Colonic mucosa (tissue), 4 donors: Measurements from ENCODE around the gene ACOX1. TPM values are rescaled to one million over a fixed set of nuclear protein-coding genes. Genes with fewer than 3 reads are reported as not detected.

Experiments
- DNase-seq: peaks from one replicate; pipeline ENCODE4 v3.0.0-alpha.2; 2020
- H3K27ac ChIP-seq: fragments of 200-600 bp; one replicate; pipeline ENCODE4 v1.8.0; 2021
- H3K27me3 ChIP-seq: fragments of 200-600 bp; one replicate; pipeline ENCODE4 v1.8.0; 2021
- H3K36me3 ChIP-seq: fragments of 200-600 bp; one replicate; pipeline ENCODE4 v1.8.0; 2021
- H3K4me1 ChIP-seq: fragments of 200-600 bp; one replicate; pipeline ENCODE4 v1.8.0; 2021; ENCODE audit warnings: mild to moderate bottlenecking
- H3K4me3 ChIP-seq: fragments of 200-600 bp; one replicate; pipeline ENCODE4 v1.8.0; 2021
- H3K9ac ChIP-seq, 2 donors: one replicate each; pipeline ENCODE4 v1.7.0; 2013; ENCODE audit warnings: control low read depth in 2 of 2, low read depth in 2 of 2, low read length in 2 of 2
- H3K9me3 ChIP-seq: fragments of 200-600 bp; one replicate; pipeline ENCODE4 v1.8.0; 2021
- CTCF ChIP-seq: fragments of 200-600 bp; IDR thresholded peaks from one replicate; pipeline ENCODE4 v1.8.0; 2022; ENCODE audit warnings: antibody characterized with exemption, mild to moderate bottlenecking
- intact Hi-C: fragments of 100-400 bp; cut with DNase I; formaldehyde crosslinking; loops from one replicate; pipeline ENCODE4 v1.14.1; 2022
- total RNA-seq, 2 donors: library from RNA; stranded (reverse); fragmentation: NEBNext Ultra II Directional in 1 of 2; extraction: Animal tissue kit (Norgen Biotek cat#: 25700) in 1 of 2; gene quantifications; one replicate each; pipeline ENCODE4 v1.2.1, GENCODE V29; 2021
- donor health status: healthy.
- donor health status: DM: no; HTN: no; CAD: no.
- donor health status: DM: no; HTN: no; CAD: no.

Gene ACOX1
- total RNA-seq, 2 donors from 2014 or later: 110 to 136 TPM

- Histone ChIP-seq H3K4me1 (no peaks in the 10 kb centered on the region), H3K9me3 (no peaks in the 10 kb centered on the region), H3K9ac (no peak overlapping the region), H3K27me3 (no peaks in the 10 kb centered on the region), H3K27ac (no peak overlapping the region), H3K36me3 (no peaks in the 10 kb centered on the region), H3K4me3 (no peak overlapping the region)
- no peak for DNase-seq
- no peak for TF ChIP-seq CTCF
- intact Hi-C loops: loop anchor here (10.0 kb wide), 2 partner anchors 63 to 283 kb away; partner anchors contain the start of genes GALR2, SRP68 and ZACN
These were observed 33.0 kb upstream of the ACOX1 start for GRCh38 chr17:76011951-76012350.

- intact Hi-C loops: loop anchor here (10.0 kb wide), 2 partner anchors 65 to 285 kb away; partner anchors contain the start of genes GALR2, SRP68 and ZACN
- no peaks in the 10 kb centered on the region for H3K36me3 ChIP-seq
- no peaks in the 10 kb centered on the region for H3K4me1 ChIP-seq
- no peak overlapping the region for H3K9ac ChIP-seq
- no peaks in the 10 kb centered on the region for H3K9me3 ChIP-seq
- H3K27ac ChIP-seq: no peak overlapping the region
- DNase-seq: no peak
- H3K4me3 ChIP-seq: no peak overlapping the region
- no peaks in the 10 kb centered on the region for H3K27me3 ChIP-seq
- no peak for TF ChIP-seq CTCF
These were observed 31.1 kb upstream of the ACOX1 start for GRCh38 chr17:76009969-76010661.

- no peak overlapping the region for H3K27ac ChIP-seq
- H3K27me3 ChIP-seq: no peaks in the 10 kb centered on the region
- H3K4me1 ChIP-seq: no peaks in the 10 kb centered on the region
- intact Hi-C loops: no loop called here
- no peaks in the 10 kb centered on the region for H3K36me3 ChIP-seq
- no peak overlapping the region for H3K4me3 ChIP-seq
- H3K9ac ChIP-seq: no peak overlapping the region
- TF ChIP-seq CTCF: no peak
- H3K9me3 ChIP-seq: no peaks in the 10 kb centered on the region
- DNase-seq: no peak
These were observed 30.5 kb upstream of the ACOX1 start for GRCh38 chr17:76009447-76009846.

GRCh38 chr17:76008630-76009425 lies 29.9 kb upstream of the ACOX1 start:
- H3K27me3 ChIP-seq: no peaks in the 10 kb centered on the region
- intact Hi-C loops: no loop called here
- no peak overlapping the region for H3K9ac ChIP-seq
- H3K4me1 ChIP-seq: no peaks in the 10 kb centered on the region
- H3K36me3 ChIP-seq: no peaks in the 10 kb centered on the region
- no peak overlapping the region for H3K27ac ChIP-seq
- no peaks in the 10 kb centered on the region for H3K9me3 ChIP-seq
- TF ChIP-seq CTCF: no peak
- H3K4me3 ChIP-seq: no peak overlapping the region
- DNase-seq: no peak

- Histone ChIP-seq H3K9me3 (no peaks in the 10 kb centered on the region), H3K4me3 (no peak overlapping the region), H3K36me3 (no peaks in the 10 kb centered on the region), H3K27ac (no peak overlapping the region), H3K27me3 (no peaks in the 10 kb centered on the region), H3K9ac (no peak overlapping the region), H3K4me1 (no peaks in the 10 kb centered on the region)
- no peak for TF ChIP-seq CTCF
- no peak for DNase-seq
- intact Hi-C loops: no loop called here
These were observed 29.2 kb upstream of the ACOX1 start for GRCh38 chr17:76008208-76008607.
